MCF 10A (cell line): ENCODE data around the gene TXNRD1. TPM values are rescaled to one million over a fixed set of nuclear protein-coding genes. Genes with fewer than 3 reads are reported as not detected.

ENCODE experiments used
- BruUV-seq: library from RNA; stranded (reverse); fragments of 400-500 nt; replicated peaks from 2 replicates; lab custom pipeline; 2021; lab: Mats Ljungman, UMichigan
- CTCF ChIA-PET: fragments of 300-600 bp; sonication (Branson Sonifier 250); formaldehyde crosslinking; extraction: SDS; loops from one replicate; lab custom pipeline; 2021; ENCODE audit warnings: antibody characterized with exemption, inconsistent platforms; lab: Yijun Ruan, JAX
- POLR2A ChIA-PET: fragments of 300-600, 350-650 bp; sonication (Branson Sonifier 250); formaldehyde crosslinking; extraction: SDS; loops from one replicate; lab custom pipeline; 2020; ENCODE audit warnings: antibody characterized with exemption, inconsistent platforms; lab: Yijun Ruan, JAX
- DNase-seq: peaks from one replicate; pipeline ENCODE4 v3.0.0-alpha.2; 2018; ENCODE audit not compliant: unreplicated experiment
- H3K27ac Mint-ChIP-seq: one replicate; pipeline ENCODE4 v1.8.0; 2022; ENCODE audit warnings: mild to moderate bottlenecking, low read depth, mixed read lengths; ENCODE audit not compliant: unreplicated experiment
- H3K27me3 Mint-ChIP-seq: one replicate; pipeline ENCODE4 v1.8.0; 2022; ENCODE audit warnings: mixed read lengths; ENCODE audit not compliant: insufficient read depth, unreplicated experiment
- H3K36me3 Mint-ChIP-seq: one replicate; pipeline ENCODE4 v1.8.0; 2022; ENCODE audit warnings: mild to moderate bottlenecking, moderate library complexity, mixed read lengths; ENCODE audit not compliant: insufficient read depth, unreplicated experiment
- H3K4me1 Mint-ChIP-seq: one replicate; pipeline ENCODE4 v1.8.0; 2022; ENCODE audit warnings: mixed read lengths; ENCODE audit not compliant: insufficient read depth, unreplicated experiment
- H3K4me3 Mint-ChIP-seq: one replicate; pipeline ENCODE4 v1.8.0; 2022; ENCODE audit warnings: mild to moderate bottlenecking, moderate library complexity, mixed read lengths; ENCODE audit not compliant: unreplicated experiment
- H3K9me3 Mint-ChIP-seq: one replicate; pipeline ENCODE4 v1.8.0; 2022; ENCODE audit warnings: mixed read lengths; ENCODE audit not compliant: unreplicated experiment
- CTCF ChIP-seq: fragments of 200-600 bp; IDR thresholded peaks from one replicate; pipeline ENCODE4 v1.8.0; 2022; ENCODE audit warnings: antibody characterized with exemption, mild to moderate bottlenecking; ENCODE audit not compliant: unreplicated experiment
- intact Hi-C: fragments of 100-400 bp; cut with micrococcal nuclease; formaldehyde crosslinking; loops from 2 replicates; pipeline ENCODE4 v1.14.1; 2022
- total RNA-seq: library from RNA; stranded (reverse); gene quantifications from 2 replicates; pipeline ENCODE4 v1.2.3, GENCODE V29; 2022

The TXNRD1 gene
- total RNA-seq, 1 experiment from 2014 or later: 64.0 TPM

GRCh38 chr12:104306943-104307654 lies 91.5 kb downstream of the TXNRD1 start:
- DNase-seq: no peak
- intact Hi-C loops: no loop called here
- peaks cover 21% of the 10 kb centered on the region for H3K4me1 Mint-ChIP-seq
- peaks cover 55% of the 10 kb centered on the region for H3K36me3 Mint-ChIP-seq
- POLR2A ChIA-PET: interaction anchor here (0.9 to 2.2 kb wide), 2 partner anchors 19 to 87 kb away, joined by 3 to 8 read pairs; no protein-coding TSS in a partner anchor
- H3K9me3 Mint-ChIP-seq: no peaks in the 10 kb centered on the region
- H3K27me3 Mint-ChIP-seq: no peaks in the 10 kb centered on the region
- BruUV-seq: no TSS peak
- CTCF ChIA-PET: interaction anchor here (1.1 kb wide), 1 partner anchor 9 kb away, joined by 3 read pairs; no protein-coding TSS in a partner anchor
- peak overlapping the region; percentile 49 for H3K27ac Mint-ChIP-seq
- H3K4me3 Mint-ChIP-seq: no peak overlapping the region
- TF ChIP-seq CTCF: no peak

GRCh38 chr12:104307655-104308000 lies 92.0 kb downstream of the TXNRD1 start:
- peaks cover 60% of the 10 kb centered on the region for H3K36me3 Mint-ChIP-seq

GRCh38 chr12:104309446-104309993 lies 93.9 kb downstream of the TXNRD1 start:
- H3K4me3 Mint-ChIP-seq: no peak overlapping the region
- H3K4me1 Mint-ChIP-seq: peaks cover 28% of the 10 kb centered on the region
- peaks cover 71% of the 10 kb centered on the region for H3K36me3 Mint-ChIP-seq
- DNase-seq: no peak
- no peaks in the 10 kb centered on the region for H3K9me3 Mint-ChIP-seq
- ChIA-PET POLR2A (interaction anchor here (0.7 to 1.4 kb wide), 3 partner anchors 11 to 217 kb away, joined by 3 read pairs; no protein-coding TSS in a partner anchor), CTCF (interaction anchor here (0.6 kb wide), 3 partner anchors 21 to 1021 kb away, joined by 3 to 4 read pairs (median 4); no protein-coding TSS in a partner anchor)
- no peaks in the 10 kb centered on the region for H3K27me3 Mint-ChIP-seq
- intact Hi-C loops: no loop called here
- BruUV-seq: no TSS peak
- H3K27ac Mint-ChIP-seq: no peak overlapping the region
- TF ChIP-seq CTCF: no peak

More at GRCh38 chr12:104307655-104308000, 92.0 kb downstream of the TXNRD1 start:
- no peak for DNase-seq
- Mint-ChIP-seq H3K4me1 (peaks cover 21% of the 10 kb centered on the region), H3K4me3 (no peak overlapping the region), H3K9me3 (no peaks in the 10 kb centered on the region), H3K27me3 (no peaks in the 10 kb centered on the region), H3K27ac (no peak overlapping the region)
- BruUV-seq: no TSS peak
- intact Hi-C loops: no loop called here
- TF ChIP-seq CTCF: no peak
- ChIA-PET POLR2A (interaction anchor here (1.3 to 2.2 kb wide), 2 partner anchors 11 to 20 kb away, joined by 4 to 8 read pairs; no protein-coding TSS in a partner anchor), CTCF (interaction anchor here (1.1 kb wide), 1 partner anchor 10 kb away, joined by 3 read pairs; no protein-coding TSS in a partner anchor)
